ENCODE results near the gene DDIT4L. TPM values are rescaled to one million over a fixed set of nuclear protein-coding genes. Genes with fewer than 3 reads are reported as not detected.

DDIT4L gene
- total and polyA plus RNA-seq, 2 donors (not counting 3 experiments of a cell fraction or from before 2014, with no cell fraction given) = 0.73 to 2.0 TPM

- no peak overlapping the region for H3K4me3 ChIP-seq (replicated peaks in 1 of 3; ENCODE audit: insufficient read depth in 1 of 3, low read depth in 1 of 3, low read length in 3 of 3)
- intact Hi-C loops (cut with micrococcal nuclease) (no loop called here), dilution Hi-C loops (cut with MboI; ENCODE audit: extremely low pct_ligation_motif_present, low sequenced_read_pairs) (no loop called here)
- no peaks in the 10 kb centered on the region for H3K27me3 ChIP-seq (ENCODE audit: control insufficient read depth in 2 of 2, insufficient read depth in 2 of 2, low read length in 2 of 2)
- no peaks in the 10 kb centered on the region for H3K9me1 ChIP-seq (replicated peaks; ENCODE audit: control insufficient read depth, extremely low read depth, insufficient read depth, low read length)
- H2AFZ ChIP-seq (ENCODE audit: low read depth, low read length) = no peak overlapping the region
- H4K20me1 ChIP-seq (replicated peaks; ENCODE audit: control insufficient read depth, extremely low read depth, insufficient read depth, low read length) = no peaks in the 10 kb centered on the region
- H3K27ac ChIP-seq (ENCODE audit: insufficient read depth, low read depth, low read length) = no peak overlapping the region
- no TSS peak for BruUV-seq (replicated peaks)
- H3K79me2 ChIP-seq (ENCODE audit: control insufficient read depth, insufficient read depth, low read length) = no peaks in the 10 kb centered on the region
- H3K9me3 ChIP-seq (replicated peaks; ENCODE audit: control insufficient read depth, insufficient read depth, low read length) = no peaks in the 10 kb centered on the region
- H3K4me2 ChIP-seq (ENCODE audit: insufficient read depth, low read length) = no peak overlapping the region
- ChIA-PET CTCF (interaction anchor here (1.0 kb wide), 1 partner anchor 14 kb away, joined by 3 read pairs; no protein-coding TSS in a partner anchor), POLR2A (no interaction called here)
- H3K36me3 ChIP-seq (ENCODE audit: control insufficient read depth in 2 of 2, extremely low read depth in 1 of 2, insufficient read depth in 2 of 2, low read length in 2 of 2) = no peaks in the 10 kb centered on the region
- DNase-seq (ENCODE audit: low read depth, low spot score) = no peak
- no peaks in the 10 kb centered on the region for H3K4me1 ChIP-seq (ENCODE audit: control insufficient read depth, extremely low read depth, insufficient read depth, low read length)
- TF ChIP-seq, protein P1, sequence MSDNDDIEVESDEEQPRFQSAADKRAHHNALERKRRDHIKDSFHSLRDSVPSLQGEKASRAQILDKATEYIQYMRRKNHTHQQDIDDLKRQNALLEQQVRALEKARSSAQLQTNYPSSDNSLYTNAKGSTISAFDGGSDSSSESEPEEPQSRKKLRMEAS (IDR thresholded peaks at IDR 0.05; ENCODE audit: insufficient read depth, insufficient read length) = no peak
- no peak for TF ChIP-seq JUN (IDR thresholded peaks at IDR 0.05; ENCODE audit: borderline replicate concordance, insufficient read depth, insufficient read length, low read depth)
- TF ChIP-seq FOS (IDR thresholded peaks at IDR 0.05; ENCODE audit: borderline replicate concordance, insufficient read depth, low read length) = no peak
- TF ChIP-seq CTCF (IDR thresholded peaks at IDR 0.05; ENCODE audit: extremely low read depth in 1 of 2, insufficient read depth in 1 of 2, low read depth in 1 of 2, low read length in 2 of 2) = no peak
- no peak for TF ChIP-seq GATA2 (IDR thresholded peaks at IDR 0.05; ENCODE audit: insufficient read depth, insufficient read length, low read depth, low read length)
- no peak for TF ChIP-seq POLR2A (IDR thresholded peaks at IDR 0.05; ENCODE audit: low read depth, low read length)
- TF ChIP-seq EZH2 (IDR thresholded peaks at IDR 0.05; ENCODE audit: borderline replicate concordance, low read depth, low read length, severe bottlenecking) = no peak
- no peak for TF ChIP-seq MYC (IDR thresholded peaks at IDR 0.05; ENCODE audit: low read depth, low read length)
- no peak for TF ChIP-seq POLR2AphosphoS5 (IDR thresholded peaks at IDR 0.05; ENCODE audit: insufficient read depth, low read depth, low read length)
- no peak overlapping the region for H3K9ac ChIP-seq (replicated peaks; ENCODE audit: extremely low read depth, insufficient read depth, low read length)
- no peak for FAIRE-seq
Measured at GRCh38 chr4:100184787-100185186, 5.5 kb downstream of the DDIT4L start.

Measured in endothelial cell of umbilical vein (primary cell).